Right lobe of liver (tissue), 4 donors: Measurements from ENCODE around the gene GXYLT2.

Source experiments
- POLR2A ChIP-seq: fragments of 450-650 bp; IDR thresholded peaks from one replicate; pipeline ENCODE4 v1.6.1; 2017; ENCODE audit warnings: antibody characterized with exemption, mild to moderate bottlenecking
- TF ChIP-seq, protein P1 (sequence below), 4 donors: fragments of 200-600 bp in 3 of 4; fragments of 450-650 bp in 1 of 4; IDR thresholded peaks; one replicate each; pipeline versions ENCODE4 v1.5.1 to v1.8.0; 2016 to 2022; ENCODE audit warnings: antibody characterized with exemption in 4 of 4, mild to moderate bottlenecking in 2 of 4
- donor health status: DM: no; HTN: no; CAD: no.
- donor health status: DM: no; HTN: no; CAD: no.
- donor health status: DM: no; HTN: yes; CAD: no.

DNA sequence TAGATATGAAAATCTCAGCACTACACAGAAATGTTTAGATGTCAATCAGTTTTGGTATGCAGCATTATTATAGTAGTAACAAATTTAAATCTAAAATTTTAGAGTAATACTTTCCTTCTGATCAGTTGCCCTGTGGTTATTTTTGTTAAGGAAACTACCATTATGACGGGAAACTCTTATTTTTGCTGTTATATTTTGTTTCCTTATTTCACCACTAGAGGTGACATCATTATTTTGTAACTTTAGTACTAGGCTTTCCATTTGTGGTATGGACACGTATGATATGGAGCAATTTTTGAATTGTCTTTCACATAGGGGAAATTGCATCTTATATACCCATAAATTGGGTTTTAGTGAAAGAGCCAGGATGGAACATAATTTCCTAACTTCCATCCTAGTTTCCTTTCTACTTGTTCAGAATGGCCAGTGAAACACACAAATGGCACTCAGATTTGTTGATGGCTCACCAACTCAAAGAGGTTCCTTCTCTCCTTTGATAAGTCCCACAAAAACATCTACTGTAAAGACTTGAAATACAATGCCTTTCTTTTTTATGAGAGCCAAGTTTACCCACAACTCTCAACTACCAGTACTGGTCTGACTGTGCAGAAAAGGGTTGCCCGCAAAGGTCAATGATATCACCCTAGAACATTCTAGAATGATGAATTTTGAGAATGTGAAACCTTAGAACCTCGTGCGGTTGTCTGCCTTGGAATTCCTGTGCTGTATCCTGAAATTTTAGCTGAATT is 89.4 kb downstream of the GXYLT2 start:
- TF ChIP-seq, protein P1, sequence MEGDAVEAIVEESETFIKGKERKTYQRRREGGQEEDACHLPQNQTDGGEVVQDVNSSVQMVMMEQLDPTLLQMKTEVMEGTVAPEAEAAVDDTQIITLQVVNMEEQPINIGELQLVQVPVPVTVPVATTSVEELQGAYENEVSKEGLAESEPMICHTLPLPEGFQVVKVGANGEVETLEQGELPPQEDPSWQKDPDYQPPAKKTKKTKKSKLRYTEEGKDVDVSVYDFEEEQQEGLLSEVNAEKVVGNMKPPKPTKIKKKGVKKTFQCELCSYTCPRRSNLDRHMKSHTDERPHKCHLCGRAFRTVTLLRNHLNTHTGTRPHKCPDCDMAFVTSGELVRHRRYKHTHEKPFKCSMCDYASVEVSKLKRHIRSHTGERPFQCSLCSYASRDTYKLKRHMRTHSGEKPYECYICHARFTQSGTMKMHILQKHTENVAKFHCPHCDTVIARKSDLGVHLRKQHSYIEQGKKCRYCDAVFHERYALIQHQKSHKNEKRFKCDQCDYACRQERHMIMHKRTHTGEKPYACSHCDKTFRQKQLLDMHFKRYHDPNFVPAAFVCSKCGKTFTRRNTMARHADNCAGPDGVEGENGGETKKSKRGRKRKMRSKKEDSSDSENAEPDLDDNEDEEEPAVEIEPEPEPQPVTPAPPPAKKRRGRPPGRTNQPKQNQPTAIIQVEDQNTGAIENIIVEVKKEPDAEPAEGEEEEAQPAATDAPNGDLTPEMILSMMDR (IDR thresholded peaks at IDR 0.05) = peak in 1 of 4 donors; percentile 8
- TF ChIP-seq POLR2A = no peak
